GM18508 (cell line): ENCODE data around the gene RFX3.
"Not testable (repeated sequence)": the region's sequence is repeated elsewhere in the genome, so short reads cannot be mapped to it uniquely, and the experiment has no call there.

Experiments
- ATAC-seq: cut with Tn5 transposase; IDR thresholded peaks from one replicate; pipeline ENCODE4 v1.9.1; 2021; ENCODE audit warnings: moderate number of reproducible peaks; ENCODE audit not compliant: insufficient read depth, unreplicated experiment

The RFX3 gene

DNA sequence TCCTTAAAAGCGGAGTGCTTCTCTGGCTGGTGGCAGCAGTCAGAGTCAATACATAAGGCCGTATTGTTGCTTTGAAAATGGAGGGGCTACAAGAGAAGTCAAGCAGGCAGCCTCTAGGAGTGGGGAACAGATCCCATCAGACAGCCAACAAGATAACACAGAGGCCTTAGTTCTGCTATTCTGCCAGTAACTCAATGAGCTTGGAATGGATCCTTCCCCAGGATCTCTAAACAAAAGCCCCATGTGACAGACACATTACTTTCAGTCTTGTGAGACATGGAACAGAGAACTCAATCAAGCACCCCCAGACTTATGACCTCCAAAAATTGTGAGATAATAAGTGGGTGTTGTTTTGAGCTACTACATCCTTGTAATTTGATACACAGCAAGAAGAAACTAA lies 158.6 kb downstream of the RFX3 start:
- ATAC-seq: no peak

DNA sequence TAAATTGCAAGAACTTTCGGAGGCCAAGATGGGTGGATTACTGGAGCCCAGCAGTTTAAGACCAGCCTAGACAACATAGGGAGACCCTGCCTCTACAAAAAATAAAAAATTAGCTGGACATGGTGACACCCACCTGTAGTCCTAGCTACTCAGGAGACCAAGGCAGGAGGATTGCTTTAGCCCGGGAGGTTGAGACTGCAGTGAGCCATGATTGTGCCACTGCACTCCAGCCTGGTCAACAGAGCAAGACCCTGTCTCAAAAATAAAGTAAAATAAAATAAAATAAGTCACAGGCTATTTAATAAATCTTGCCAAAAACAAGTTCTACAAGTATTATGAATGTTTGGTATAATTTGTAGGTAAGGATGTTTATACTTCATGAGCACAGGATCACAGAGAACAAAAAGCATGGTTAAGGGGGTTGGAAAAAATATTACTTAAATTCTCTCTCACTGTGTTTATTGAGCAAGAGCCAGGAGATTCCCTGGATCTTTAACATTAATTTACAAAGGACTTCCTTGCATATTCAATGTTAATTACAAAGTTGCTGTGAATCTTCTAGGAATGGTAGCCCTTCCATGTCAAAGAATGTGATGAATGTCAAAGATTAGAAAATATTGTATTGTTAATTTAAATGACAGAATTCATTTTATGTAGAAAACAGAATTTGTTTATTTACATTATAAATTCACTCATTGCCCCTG lies 164.0 kb downstream of the RFX3 start:
- no peak for ATAC-seq

DNA sequence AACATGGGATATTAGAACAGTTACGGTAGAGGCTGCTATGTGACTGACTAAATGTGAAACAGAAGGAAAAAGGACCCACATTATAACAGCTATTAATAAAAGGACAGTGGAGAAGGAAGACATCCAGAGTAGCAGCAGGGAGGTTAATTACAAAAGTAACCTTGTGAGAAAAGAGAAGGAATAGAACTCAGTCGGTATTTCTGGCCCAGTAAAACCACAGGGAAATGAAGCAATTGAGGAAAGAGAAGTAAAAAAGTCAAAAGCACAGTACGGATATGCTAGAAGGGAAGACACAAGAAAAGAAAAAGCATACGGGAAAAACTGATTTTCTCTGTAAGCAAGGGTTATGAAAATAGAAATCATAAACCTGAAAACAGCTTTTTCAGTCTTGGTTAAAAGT lies 164.7 kb downstream of the RFX3 start:
- ATAC-seq: no peak

GRCh38 chr9:3360245-3360644 lies 165.6 kb downstream of the RFX3 start:
- no peak for ATAC-seq

- ATAC-seq: no peak
Measured at GRCh38 chr9:3359778-3360177, 166.0 kb downstream of the RFX3 start.

GRCh38 chr9:3359048-3359692 lies 166.6 kb downstream of the RFX3 start:
- no peak for ATAC-seq

GRCh38 chr9:3348169-3348568 lies 177.6 kb downstream of the RFX3 start:
- no peak for ATAC-seq

GRCh38 chr9:3346549-3346948 lies 179.3 kb downstream of the RFX3 start:
- ATAC-seq: no peak

GRCh38 chr9:3343671-3344070 lies 182.1 kb downstream of the RFX3 start:
- ATAC-seq: no peak

DNA sequence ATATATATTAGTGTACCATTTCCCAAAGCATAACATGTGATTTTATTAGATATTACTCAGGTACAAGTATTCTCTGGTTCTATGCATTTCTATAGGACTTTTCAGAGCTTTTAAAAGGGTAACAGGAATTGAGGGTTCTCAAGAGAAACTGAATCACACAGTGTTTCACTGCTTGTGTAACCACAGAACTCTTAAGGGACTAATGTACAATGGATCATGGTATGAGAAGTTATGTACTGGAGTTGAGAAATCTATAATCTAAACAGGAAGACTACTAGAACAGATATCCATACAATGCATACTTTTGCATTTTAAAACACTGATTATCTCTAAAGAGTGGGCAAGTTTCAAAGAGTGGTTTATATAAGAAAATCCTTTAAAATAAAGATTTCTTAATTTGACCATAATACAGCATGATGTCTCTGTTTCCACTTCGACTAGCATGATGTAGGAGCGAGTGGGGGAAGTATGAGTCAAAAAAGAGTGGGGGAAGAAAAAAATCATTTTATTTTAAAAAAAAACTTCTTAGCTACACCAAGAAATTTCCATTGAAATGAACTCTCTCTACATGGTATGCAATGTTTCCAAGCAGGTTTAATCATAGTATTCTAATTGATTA lies 183.5 kb downstream of the RFX3 start:
- no peak for ATAC-seq

- no peak for ATAC-seq
Measured at GRCh38 chr9:3337515-3338225, 188.1 kb downstream of the RFX3 start.

GRCh38 chr9:3336951-3337350 lies 188.8 kb downstream of the RFX3 start:
- no peak for ATAC-seq

- ATAC-seq: no peak
Measured at GRCh38 chr9:3332802-3333201, 193.0 kb downstream of the RFX3 start.

GRCh38 chr9:3331801-3332200 lies 194.0 kb downstream of the RFX3 start:
- ATAC-seq: no peak

GRCh38 chr9:3330792-3331420 lies 194.9 kb downstream of the RFX3 start:
- ATAC-seq: no peak

DNA sequence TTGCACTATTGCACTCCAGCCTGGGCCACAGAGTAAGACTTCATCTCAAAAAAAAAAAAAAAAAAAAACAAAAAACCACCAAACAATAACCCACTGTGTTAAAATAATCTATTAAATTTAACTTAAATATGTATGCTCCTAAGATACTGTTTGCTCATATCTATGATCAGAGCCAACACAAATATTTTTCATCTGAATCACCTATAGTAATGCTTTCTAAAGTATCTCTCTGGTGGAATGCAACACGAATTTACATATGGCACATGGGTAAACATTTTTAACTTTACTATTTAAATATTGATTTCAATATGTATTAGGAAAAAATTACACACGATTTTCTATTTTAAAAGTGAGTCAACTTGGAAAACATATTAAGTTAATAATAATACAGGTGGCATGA lies 196.4 kb downstream of the RFX3 start:
- no peak for ATAC-seq

DNA sequence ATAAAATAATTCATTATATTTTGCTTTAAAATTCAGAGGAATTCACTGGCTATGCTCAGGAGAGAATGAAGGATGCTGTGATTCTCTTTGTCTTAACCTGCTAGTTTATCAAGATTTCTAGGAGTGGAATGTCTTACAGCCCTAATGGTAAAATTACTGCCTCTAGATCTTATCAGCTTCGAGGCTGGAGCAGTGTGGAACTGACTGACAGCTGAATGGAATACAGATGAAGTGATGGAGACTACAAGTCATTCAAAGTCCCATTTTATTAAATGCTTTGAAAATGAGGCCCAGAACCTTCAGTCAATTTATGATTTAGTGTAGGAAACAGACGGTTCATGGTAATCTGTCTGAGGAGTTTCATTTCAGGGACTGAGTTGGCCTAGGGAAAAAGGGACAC lies 202.1 kb downstream of the RFX3 start:
- ATAC-seq: no peak

GRCh38 chr9:3321186-3321585 lies 204.6 kb downstream of the RFX3 start:
- no peak for ATAC-seq

DNA sequence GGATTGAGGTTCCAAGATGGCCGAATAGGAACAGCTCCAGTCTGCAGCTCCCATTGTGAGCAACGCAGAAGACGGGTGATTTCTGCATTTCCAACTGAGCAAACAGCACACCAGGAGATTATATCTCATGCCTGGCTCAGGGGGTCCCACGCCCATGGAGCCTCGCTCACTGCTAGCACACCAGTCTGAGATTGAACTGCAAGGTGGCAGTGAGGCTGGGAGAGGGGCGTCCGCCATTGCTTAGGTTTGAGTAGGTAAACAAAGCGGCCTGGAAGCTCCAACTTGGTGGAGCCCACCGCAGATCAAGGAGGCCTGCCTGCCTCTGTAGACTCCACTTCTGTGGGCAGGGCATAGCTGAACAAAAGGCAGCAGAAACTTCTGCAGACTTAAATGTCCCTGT lies 213.2 kb downstream of the RFX3 start:
- not testable (repeated sequence) for ATAC-seq

- no peak for ATAC-seq
Measured at GRCh38 chr9:3308609-3309008, 217.2 kb downstream of the RFX3 start.

- not testable (repeated sequence) for ATAC-seq
Measured at GRCh38 chr9:3304388-3304787, 221.4 kb downstream of the RFX3 start.
